BJ (cell line): ENCODE measurements around the gene MTR. TPM values are rescaled to one million over a fixed set of nuclear protein-coding genes. Genes with fewer than 3 reads are reported as not detected.

Source experiments
- CTCF ChIA-PET: fragments of 350-600 bp; formaldehyde crosslinking; extraction: SDS; loops from one replicate; lab custom pipeline; 2021; ENCODE audit warnings: antibody characterized with exemption, inconsistent platforms; lab: Yijun Ruan, JAX
- POLR2A ChIA-PET: fragments of 300-600 bp; sonication (Branson Sonifier 250); formaldehyde crosslinking; extraction: SDS; loops from one replicate; lab custom pipeline; 2021; ENCODE audit warnings: antibody characterized with exemption; lab: Charles Lee
- DNase-seq: peaks from one replicate; pipeline ENCODE4 v3.0.0-alpha.2; 2011; ENCODE audit warnings: low read depth
- H3K27me3 ChIP-seq: 2 replicates; pipeline ENCODE4 v1.6.0; 2011; ENCODE audit warnings: low read length; ENCODE audit not compliant: control insufficient read depth, insufficient read depth
- H3K36me3 ChIP-seq: 2 replicates; pipeline ENCODE4 v1.5.1; 2011; ENCODE audit warnings: low read length; ENCODE audit not compliant: control insufficient read depth, insufficient read depth
- H3K4me3 ChIP-seq: 2 replicates; pipeline ENCODE4 v1.5.1; 2011; ENCODE audit warnings: low read depth, mild to moderate bottlenecking, control low read depth, low read length
- polyA minus RNA-seq: library from RNA; depleted of rRNA, polyadenylated mRNA; stranded (reverse); fragments of >200 nt; gene quantifications from 2 replicates; pipeline ENCODE4 v1.2.3, GENCODE V29; 2011; rRNA and poly(A)+ RNA removed
- polyA plus RNA-seq: library from polyadenylated mRNA; depleted of rRNA; stranded (reverse); fragments of >200 nt; gene quantifications from 2 replicates; pipeline ENCODE4 v1.2.3, GENCODE V29; 2011; rRNA removed
- TF ChIP-seq, protein P1 (sequence below): IDR thresholded peaks from 2 replicates; pipeline ENCODE4 v1.5.1; 2011; ENCODE audit warnings: low read depth, mild to moderate bottlenecking, control low read depth, inconsistent platforms, low read length, moderate library complexity; ENCODE audit not compliant: insufficient read depth

Gene MTR
- polyA plus RNA-seq (5.3 and 10.5 TPM in 2 replicates), polyA minus RNA-seq (12.2 and 17.4 TPM in 2 replicates)

DNA sequence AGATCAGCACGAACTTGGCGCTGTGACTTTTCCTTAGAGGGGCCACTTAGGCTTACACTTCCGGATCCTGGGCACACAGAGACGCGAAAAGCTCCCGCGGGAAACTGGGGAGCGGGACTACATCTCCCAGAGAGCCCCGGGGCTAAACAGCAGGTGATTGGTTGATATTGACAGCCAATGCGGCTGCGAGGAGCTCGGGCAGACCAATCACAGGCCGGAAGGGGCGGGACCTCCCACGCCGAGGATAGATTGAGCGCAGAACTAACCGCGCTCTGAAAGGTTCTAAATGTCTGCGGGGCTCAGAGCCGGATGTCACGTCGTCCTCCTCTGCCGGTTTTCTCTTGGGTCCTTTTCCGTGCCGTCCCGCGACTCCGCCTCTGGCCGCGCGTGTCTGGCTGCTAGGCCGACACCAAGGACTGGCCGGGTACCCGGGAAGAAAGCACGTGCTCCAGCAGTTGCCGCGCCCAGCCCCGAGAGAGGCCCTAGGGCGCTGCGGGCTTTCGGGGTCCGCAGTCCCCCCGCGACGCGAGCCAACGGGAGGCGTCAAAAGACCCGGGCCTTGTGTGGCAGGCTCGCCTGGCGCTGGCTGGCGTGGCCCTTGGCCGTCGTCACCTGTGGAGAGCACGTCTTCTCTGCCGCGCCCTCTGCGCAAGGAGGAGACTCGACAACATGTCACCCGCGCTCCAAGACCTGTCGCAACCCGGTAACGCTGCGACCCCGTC is at the start of gene MTR:
MTR (plus strand) TSS at position 258 of the 722 bp plus-strand sequence; CDS start at position 670, 412 bp downstream.
- H3K4me3 ChIP-seq: peak within 1 kb of the TSS; percentile 99
- no peaks in the 10 kb centered on the region for H3K27me3 ChIP-seq
- ChIA-PET CTCF (interaction anchor here (0.9 kb wide), 1 partner anchor 36 kb away, joined by 6 read pairs; no protein-coding TSS in a partner anchor), POLR2A (interaction anchor here (0.6 to 1.0 kb wide), 3 partner anchors 11 to 60 kb away, joined by 3 to 8 read pairs (median 4); no protein-coding TSS in a partner anchor)
- TF ChIP-seq, protein P1, sequence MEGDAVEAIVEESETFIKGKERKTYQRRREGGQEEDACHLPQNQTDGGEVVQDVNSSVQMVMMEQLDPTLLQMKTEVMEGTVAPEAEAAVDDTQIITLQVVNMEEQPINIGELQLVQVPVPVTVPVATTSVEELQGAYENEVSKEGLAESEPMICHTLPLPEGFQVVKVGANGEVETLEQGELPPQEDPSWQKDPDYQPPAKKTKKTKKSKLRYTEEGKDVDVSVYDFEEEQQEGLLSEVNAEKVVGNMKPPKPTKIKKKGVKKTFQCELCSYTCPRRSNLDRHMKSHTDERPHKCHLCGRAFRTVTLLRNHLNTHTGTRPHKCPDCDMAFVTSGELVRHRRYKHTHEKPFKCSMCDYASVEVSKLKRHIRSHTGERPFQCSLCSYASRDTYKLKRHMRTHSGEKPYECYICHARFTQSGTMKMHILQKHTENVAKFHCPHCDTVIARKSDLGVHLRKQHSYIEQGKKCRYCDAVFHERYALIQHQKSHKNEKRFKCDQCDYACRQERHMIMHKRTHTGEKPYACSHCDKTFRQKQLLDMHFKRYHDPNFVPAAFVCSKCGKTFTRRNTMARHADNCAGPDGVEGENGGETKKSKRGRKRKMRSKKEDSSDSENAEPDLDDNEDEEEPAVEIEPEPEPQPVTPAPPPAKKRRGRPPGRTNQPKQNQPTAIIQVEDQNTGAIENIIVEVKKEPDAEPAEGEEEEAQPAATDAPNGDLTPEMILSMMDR: no peak
- H3K36me3 ChIP-seq: no peaks in the 10 kb centered on the region
- peak; percentile 89 for DNase-seq

DNA sequence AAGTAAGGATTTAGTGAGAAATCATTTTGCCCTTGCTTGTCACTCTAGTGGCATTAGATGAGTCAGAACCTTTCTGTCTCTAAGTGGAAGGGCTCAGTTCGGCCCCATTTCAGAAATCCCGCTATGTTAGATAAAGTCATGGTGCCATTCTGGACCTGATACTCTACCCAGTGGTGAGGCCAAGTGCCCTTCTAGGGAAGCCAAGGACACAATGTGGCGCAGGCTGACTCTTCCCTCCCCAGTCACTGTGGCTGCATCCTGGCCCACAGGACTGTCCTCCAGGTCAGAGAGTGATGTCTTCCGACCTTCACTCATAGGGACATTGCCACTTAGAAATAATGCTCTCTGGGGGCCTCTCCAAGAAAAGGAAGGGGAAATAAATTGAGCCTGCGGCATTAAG is 48.3 kb upstream of the MTR start:
- ChIA-PET CTCF (no interaction called here), POLR2A (no interaction called here)
- TF ChIP-seq, protein P1: no peak
- no peak for DNase-seq
- Histone ChIP-seq H3K4me3 (no peak overlapping the region), H3K27me3 (no peaks in the 10 kb centered on the region), H3K36me3 (no peaks in the 10 kb centered on the region)

GRCh38 chr1:236747311-236747985 is 47.6 kb upstream of the MTR start:
- no peak for DNase-seq
- Histone ChIP-seq H3K27me3 (no peaks in the 10 kb centered on the region), H3K36me3 (no peaks in the 10 kb centered on the region), H3K4me3 (no peak overlapping the region)
- ChIA-PET CTCF (interaction anchor here (1.3 to 4.0 kb wide), 2 partner anchors 10 to 12 kb away, joined by 3 to 17 read pairs; no protein-coding TSS in a partner anchor), POLR2A (no interaction called here)
- TF ChIP-seq, protein P1: no peak

GRCh38 chr1:236748268-236748870 is 46.7 kb upstream of the MTR start:
- ChIA-PET CTCF (interaction anchor here (0.5 to 4.0 kb wide), 3 partner anchors 9 to 224 kb away, joined by 3 to 17 read pairs (median 3); no protein-coding TSS in a partner anchor), POLR2A (no interaction called here)
- H3K4me3 ChIP-seq: no peak overlapping the region
- TF ChIP-seq, protein P1: no peak
- no peaks in the 10 kb centered on the region for H3K36me3 ChIP-seq
- DNase-seq: no peak
- H3K27me3 ChIP-seq: no peaks in the 10 kb centered on the region
